HG03432 (cell line): ENCODE data around the gene PLG.
"Not testable (repeated sequence)": the region's sequence is repeated elsewhere in the genome, so short reads cannot be mapped to it uniquely, and the experiment has no call there.

Source experiments
- ATAC-seq: cut with Tn5 transposase; IDR thresholded peaks from one replicate; pipeline ENCODE4 v1.9.1; 2021; ENCODE audit warnings: mild to moderate bottlenecking, moderate library complexity; ENCODE audit not compliant: unreplicated experiment

Gene PLG

GRCh38 chr6:160774399-160774798 is 72.4 kb downstream of the PLG start:
- no peak for ATAC-seq

DNA sequence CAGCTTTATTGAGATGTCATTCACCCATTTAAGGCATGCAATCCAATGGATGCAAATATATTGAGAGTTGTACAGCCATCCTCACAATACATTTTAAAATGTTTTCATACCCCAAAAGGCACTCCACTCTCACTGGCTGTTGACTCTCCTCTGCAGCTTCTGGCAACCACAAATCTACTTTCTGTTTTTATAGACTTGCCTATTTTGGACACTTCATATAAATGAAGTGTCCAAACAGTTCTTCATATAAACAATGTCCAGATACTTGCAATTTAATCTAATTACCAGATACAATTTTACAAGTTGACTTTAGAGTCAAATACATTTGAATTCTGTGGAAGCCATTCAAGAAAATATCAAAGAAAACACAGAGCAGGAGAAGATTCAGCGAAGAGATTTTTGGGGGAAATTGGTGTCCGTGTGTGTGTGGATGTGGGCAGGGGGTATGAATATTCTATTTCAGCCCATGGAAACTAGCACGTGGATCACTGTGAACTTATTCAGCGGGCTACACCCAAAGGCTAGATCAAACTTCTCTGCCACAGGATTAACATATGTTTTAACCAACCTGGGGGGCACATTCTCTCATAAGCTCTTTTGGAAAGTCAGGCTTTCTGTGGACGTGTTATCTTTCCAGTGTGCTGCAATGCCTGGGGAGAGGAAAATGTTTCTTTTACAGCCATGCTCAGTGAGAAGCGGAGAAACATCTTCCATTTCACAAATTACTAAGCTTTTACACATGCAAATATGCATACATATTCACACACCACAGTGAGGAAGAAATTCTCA is 73.9 kb downstream of the PLG start:
- ATAC-seq, result peak; percentile 54

DNA sequence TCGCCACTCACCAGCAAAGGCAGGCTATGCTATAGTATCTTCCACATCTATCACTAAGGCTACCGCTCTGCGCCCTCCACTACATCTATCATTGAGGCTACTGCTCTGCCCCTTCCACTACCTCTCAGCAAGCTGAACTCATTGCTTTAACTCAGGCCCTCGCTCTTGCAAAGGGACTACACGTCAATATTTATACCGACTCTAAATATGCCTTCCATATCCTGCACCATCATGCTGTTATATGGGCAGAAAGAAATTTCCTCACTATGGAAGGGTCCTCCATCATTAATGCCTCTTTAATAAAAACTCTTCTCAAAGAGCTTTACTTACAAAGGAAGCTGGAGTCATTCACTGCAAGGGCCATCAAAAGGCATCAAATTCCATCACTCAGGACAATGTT is 77.1 kb downstream of the PLG start:
- ATAC-seq, result not testable (repeated sequence)

GRCh38 chr6:160780656-160781055 is 78.6 kb downstream of the PLG start:
- not testable (repeated sequence) for ATAC-seq

- ATAC-seq, result no peak
Observed at GRCh38 chr6:160781298-160781697, 79.3 kb downstream of the PLG start.

DNA sequence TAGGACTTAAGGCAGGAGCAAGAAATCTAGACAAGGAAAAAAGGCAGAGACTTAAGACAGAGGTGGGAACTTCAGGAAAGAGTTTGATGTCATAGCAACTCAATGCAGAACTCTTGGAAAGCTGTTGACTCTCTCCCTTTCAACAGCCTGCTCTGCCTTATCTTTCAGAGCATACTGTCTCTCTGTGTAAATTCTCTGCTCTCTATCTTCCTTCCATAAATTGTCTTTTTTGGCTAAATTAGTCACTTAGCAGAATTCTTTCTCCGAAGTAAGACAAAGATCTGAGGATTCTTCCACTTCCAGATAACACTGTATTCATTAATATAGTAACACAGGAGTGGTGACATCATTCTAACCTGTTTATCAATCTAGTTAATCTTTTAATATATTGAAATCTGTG is 80.2 kb downstream of the PLG start:
- no peak for ATAC-seq

GRCh38 chr6:160783741-160784140 is 81.7 kb downstream of the PLG start:
- ATAC-seq, result no peak

GRCh38 chr6:160788126-160788525 is 86.1 kb downstream of the PLG start:
- ATAC-seq, result not testable (repeated sequence)

GRCh38 chr6:160788806-160789205 is 86.8 kb downstream of the PLG start:
- no peak for ATAC-seq

GRCh38 chr6:160789263-160790027 is 87.4 kb downstream of the PLG start:
- no peak for ATAC-seq

DNA sequence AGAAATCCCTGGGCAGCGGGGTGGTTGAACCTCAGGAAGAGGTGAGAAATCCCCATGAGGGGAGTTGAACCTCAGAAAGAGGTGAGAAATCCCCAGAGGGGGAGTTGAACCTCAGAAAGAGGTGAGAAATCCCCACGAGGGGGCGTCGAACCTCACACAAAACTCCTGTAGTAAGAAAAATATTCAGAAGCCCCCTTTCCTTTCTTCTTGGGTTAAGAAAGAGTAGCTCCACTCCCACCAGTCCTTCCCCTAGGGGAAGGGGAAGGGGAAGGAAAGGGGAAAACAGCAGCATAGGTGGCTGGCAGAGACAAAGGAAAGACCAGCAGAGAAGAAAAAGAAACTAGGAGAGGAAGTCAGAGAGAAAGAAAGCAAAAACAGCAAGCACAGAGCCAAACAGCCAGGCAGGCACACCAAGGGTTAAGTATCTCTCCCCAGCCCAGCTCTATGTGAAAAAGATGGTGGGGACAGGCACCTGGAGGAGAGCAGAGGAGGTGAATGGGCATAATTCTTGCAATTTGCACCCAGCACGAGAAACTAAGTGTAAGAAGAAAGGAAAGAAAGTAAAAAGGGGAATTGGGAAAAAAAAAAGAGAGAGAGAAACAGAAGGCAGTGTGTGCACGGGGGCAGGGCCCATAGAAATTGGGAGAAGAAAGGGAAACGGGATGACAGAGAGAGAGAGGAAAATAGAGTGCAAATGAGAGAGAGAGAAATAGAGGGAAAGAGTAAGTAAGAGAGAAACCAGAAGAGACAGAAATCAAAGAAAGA is 88.2 kb downstream of the PLG start:
- peak; percentile 34 for ATAC-seq

DNA sequence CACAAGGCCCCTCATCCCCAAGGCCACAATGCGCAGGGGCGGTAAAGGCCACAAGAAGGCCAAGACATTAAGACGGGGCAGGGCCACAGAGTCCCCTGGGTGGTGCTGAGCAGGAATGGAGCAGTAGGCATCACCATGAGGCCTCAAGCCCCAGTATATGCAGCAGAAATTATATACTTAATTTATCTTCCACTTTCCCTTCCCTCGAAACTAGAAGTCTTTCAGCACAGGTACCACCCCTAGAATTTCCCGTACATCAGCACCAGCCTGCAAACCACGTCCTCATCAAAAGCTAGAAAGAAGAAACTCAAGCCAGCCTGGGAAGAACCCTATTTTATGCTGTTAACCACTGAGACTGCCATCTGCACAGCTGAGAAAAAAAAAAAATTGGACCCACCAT is 89.4 kb downstream of the PLG start:
- ATAC-seq, result peak; percentile 85

DNA sequence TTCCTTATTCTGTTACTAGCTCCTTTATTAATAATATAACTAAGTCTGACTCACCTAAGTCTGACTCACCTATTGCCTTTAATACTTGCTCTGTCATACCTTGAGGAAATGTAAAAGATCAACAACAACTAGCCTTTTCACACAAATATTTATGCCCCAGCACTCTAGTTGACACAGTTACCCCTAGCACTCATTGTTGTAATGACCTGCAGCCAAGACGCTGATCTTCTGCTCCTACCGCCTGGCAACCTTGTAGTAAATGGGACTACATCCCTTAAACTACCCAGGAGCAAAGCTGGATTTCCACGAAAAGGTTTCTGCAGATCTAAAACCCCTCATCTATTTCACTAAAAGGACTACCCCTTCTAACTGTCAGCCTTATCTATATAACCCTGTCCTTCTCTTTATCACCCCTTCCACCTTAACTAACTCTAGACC is 90.0 kb downstream of the PLG start:
- peak; percentile 64 for ATAC-seq

DNA sequence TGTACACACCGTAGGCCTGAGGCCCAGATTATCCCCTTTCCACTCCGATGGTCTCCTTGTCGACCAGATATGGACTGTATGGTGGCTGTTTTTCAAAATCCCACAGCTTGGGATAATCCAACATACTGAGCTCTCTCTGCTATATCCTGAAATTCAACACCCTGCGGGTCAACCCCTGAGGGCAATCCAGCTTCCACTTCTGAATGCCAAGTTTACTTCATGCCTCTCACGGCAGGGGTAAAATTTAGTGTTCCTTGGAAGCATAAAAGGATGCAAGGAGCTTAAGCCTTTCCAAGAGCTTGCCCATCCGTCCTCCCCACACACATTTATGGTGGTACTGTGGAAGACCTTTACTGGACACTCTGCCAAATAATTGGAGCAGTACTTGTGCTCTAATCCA is 90.7 kb downstream of the PLG start:
- no peak for ATAC-seq

DNA sequence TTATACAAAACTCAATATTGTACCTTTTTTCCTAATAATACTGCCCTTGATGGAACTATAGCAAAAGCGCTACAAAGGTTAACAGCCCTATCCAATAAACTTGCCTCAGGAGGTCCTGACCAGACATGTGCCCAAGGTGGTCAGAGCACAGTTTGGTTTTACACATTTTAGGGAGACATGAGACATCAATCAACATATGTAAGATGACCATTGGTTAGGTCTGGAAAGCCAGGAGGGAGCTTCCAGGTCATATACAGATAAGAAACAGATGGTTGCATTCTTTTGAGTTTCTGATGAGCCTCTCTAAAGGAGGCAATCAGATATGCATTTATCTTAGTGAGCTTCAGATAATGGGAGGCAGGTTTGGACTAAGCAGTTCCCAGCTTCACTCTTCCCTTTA is 91.6 kb downstream of the PLG start:
- no peak for ATAC-seq

GRCh38 chr6:160795721-160796120 is 93.7 kb downstream of the PLG start:
- no peak for ATAC-seq

- ATAC-seq, result no peak
Observed at GRCh38 chr6:160798625-160799024, 96.6 kb downstream of the PLG start.

DNA sequence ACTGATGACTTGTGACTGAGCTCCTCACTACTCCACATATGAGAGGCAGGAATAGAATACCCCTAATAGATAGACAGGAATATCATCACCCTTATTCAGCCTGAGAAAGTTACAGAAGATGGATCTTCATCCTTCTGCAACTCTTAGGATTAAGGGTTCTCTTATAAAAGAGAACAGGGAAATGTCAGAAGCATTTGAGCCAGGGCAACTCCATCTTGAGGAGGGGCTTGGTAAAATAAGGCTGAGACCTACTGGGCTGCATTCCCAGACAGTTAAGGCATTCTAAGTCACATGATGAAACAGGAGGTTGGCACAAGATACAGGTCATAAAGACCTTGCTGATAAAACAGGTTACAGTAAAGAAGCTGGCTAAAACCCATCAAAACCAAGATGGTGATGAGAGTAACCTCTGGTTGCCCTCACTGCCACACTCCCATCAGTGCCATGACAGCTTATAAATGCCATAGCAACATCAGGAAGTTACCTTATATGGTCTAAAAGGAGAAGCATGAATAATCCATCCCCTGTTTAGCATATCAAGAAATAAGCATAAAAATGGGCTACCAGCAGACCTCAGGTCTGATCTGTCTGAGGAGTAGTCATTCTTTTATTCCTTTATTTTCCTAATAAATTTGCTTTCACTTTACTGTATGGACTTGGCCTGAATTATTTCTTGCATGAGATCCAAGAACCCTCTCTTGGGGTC is 97.9 kb downstream of the PLG start:
- ATAC-seq, result no peak

GRCh38 chr6:160801418-160801817 is 99.4 kb downstream of the PLG start:
- no peak for ATAC-seq

DNA sequence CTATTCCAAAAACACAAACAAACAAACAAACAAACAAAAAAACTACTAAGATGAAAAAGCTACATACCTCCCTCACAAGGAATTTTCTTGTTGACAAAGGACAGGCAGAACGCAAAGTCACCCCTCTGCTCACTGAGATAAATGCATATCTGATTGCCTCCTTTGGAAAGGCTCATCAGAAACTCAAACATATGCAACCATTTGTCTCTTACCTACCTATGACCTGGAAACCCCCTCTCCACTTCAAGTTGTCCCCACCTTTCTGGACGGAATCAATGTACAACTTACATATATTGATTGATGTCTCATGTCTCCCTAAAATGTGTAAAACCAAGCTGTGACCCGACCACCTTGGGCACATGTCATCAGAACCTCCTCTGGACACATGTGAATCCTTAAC is 100.0 kb downstream of the PLG start:
- not testable (repeated sequence) for ATAC-seq
